ENCODE results near the gene MGMT. TPM values are rescaled to one million over a fixed set of nuclear protein-coding genes. Genes with fewer than 3 reads are reported as not detected.

Gene MGMT
- total and polyA plus RNA-seq, 9 of the 15 experiments (the other 6 are each of a cell fraction or from before 2014, with no cell fraction given), result 0.03 to 0.29 (median 0.11) TPM; not detected in 4

DNA sequence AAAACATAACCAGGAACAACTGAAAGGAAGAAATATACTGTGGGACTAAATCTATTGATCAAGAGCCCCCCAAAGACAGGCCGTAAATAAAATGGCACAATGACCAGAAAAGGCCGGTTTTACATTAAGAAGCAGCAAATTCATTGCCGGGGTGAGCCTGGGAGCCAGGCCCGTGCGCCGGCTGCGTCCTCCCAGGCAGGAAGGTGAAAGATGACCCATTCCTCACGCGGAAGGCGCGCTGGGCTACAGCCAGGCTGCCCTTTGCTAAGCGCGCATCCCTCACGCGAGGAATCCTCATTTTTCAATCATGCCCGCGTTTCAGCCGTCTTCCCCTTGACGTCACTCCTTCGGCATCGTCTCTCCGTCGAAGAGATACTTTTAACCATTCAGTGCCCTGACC lies 47.6 kb upstream of the MGMT start (continued):
- TF ChIP-seq MCM2 (IDR thresholded peaks at IDR 0.05; ENCODE audit: low read depth) (no peak), GMEB1 (CRISPR knock-in tag; IDR thresholded peaks at IDR 0.05) (no peak)

- no peaks in the 10 kb centered on the region for H3K4me1 ChIP-seq (replicated peaks in 1 of 2; ENCODE audit: control insufficient read depth in 2 of 2, insufficient read depth in 2 of 2, low read length in 2 of 2)
- no peaks in the 10 kb centered on the region for H4K20me1 ChIP-seq (replicated peaks; ENCODE audit: control insufficient read depth, insufficient read depth, low read length)
- no peaks in the 10 kb centered on the region for H3K79me2 ChIP-seq (ENCODE audit: control insufficient read depth, insufficient read depth, low read length)
- no peaks in the 10 kb centered on the region for H3K9me3 ChIP-seq (replicated peaks; ENCODE audit: control insufficient read depth, insufficient read depth, low read depth, low read length)
- TF ChIP-seq, protein P1, sequence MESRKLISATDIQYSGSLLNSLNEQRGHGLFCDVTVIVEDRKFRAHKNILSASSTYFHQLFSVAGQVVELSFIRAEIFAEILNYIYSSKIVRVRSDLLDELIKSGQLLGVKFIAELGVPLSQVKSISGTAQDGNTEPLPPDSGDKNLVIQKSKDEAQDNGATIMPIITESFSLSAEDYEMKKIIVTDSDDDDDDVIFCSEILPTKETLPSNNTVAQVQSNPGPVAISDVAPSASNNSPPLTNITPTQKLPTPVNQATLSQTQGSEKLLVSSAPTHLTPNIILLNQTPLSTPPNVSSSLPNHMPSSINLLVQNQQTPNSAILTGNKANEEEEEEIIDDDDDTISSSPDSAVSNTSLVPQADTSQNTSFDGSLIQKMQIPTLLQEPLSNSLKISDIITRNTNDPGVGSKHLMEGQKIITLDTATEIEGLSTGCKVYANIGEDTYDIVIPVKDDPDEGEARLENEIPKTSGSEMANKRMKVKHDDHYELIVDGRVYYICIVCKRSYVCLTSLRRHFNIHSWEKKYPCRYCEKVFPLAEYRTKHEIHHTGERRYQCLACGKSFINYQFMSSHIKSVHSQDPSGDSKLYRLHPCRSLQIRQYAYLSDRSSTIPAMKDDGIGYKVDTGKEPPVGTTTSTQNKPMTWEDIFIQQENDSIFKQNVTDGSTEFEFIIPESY (CRISPR knock-in tag; IDR thresholded peaks at IDR 0.05), result no peak
- TF ChIP-seq XRCC3 (IDR thresholded peaks at IDR 0.05) (no peak), EWSR1 (IDR thresholded peaks at IDR 0.05; ENCODE audit: borderline replicate concordance, low read depth, partially characterized antibody) (no peak)
- TF ChIP-seq, protein P2, sequence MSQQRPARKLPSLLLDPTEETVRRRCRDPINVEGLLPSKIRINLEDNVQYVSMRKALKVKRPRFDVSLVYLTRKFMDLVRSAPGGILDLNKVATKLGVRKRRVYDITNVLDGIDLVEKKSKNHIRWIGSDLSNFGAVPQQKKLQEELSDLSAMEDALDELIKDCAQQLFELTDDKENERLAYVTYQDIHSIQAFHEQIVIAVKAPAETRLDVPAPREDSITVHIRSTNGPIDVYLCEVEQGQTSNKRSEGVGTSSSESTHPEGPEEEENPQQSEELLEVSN (IDR thresholded peaks at IDR 0.05; ENCODE audit: borderline replicate concordance in 1 of 2, extremely low read depth in 1 of 2, insufficient read depth in 1 of 2, insufficient read length in 1 of 2, low read depth in 1 of 2, low read length in 1 of 2, poor library complexity in 1 of 2, severe bottlenecking in 1 of 2), result no peak
- H3K27me3 ChIP-seq (ENCODE audit: control insufficient read depth in 2 of 2, insufficient read depth in 2 of 2, low read length in 2 of 2), result peaks cover 0 to 15% of the 10 kb centered on the region in 2 experiments; a peak in 2 of 5 replicates
- in situ Hi-C loops (cut with MboI) (no loop called here), intact Hi-C loops (cut with micrococcal nuclease) (no loop called here)
- no peaks in the 10 kb centered on the region for H3K9me1 ChIP-seq (ENCODE audit: control insufficient read depth, insufficient read depth, low read length)
- no TSS peak for BruUV-seq (replicated peaks)
- H3K4me3 ChIP-seq, result no peak overlapping the region
- ChIA-PET POLR2A (no interaction called here), CTCF (ENCODE audit: low intra/inter-chr PET ratio) (no interaction called here)
- ATAC-seq, result no peak
- no peak overlapping the region for H2AFZ ChIP-seq (ENCODE audit: low read depth, low read length)
- H3K36me3 ChIP-seq (ENCODE audit: control insufficient read depth, insufficient read depth, low read length), result no peaks in the 10 kb centered on the region
- no peak overlapping the region for H3K9ac ChIP-seq (ENCODE audit: insufficient read depth in 1 of 2, low read depth in 2 of 2, low read length in 2 of 2)
- no peak overlapping the region for H3K4me2 ChIP-seq (ENCODE audit: insufficient read depth, low read length)
- FAIRE-seq, result no peak
- DNase-seq (ENCODE audit: extremely low read depth in 1 of 4, low spot score in 3 of 4), result no peak
- no peak overlapping the region for H3K27ac ChIP-seq (ENCODE audit: extremely low read depth, low read depth, low read length)
- 0% methylated on average over 7 of the region's 10 CpGs for WGBS (ENCODE audit: insufficient coverage, low coverage, missing lambda C conversion rate)
Observed at GRCh38 chr10:129421399-129422010, 45.5 kb upstream of the MGMT start.

Data from K562 (cell line).